GM20000 (cell line): ENCODE measurements around the gene TBC1D2.

ENCODE experiments used
- DNase-seq: peaks from one replicate; pipeline ENCODE4 v3.0.0; 2012; ENCODE audit warnings: low spot score
- CTCF ChIP-seq: IDR thresholded peaks from 2 replicates; pipeline ENCODE4 v1.5.1; 2012; ENCODE audit warnings: mild to moderate bottlenecking, control low read depth; ENCODE audit errors: extremely low read depth, missing control alignments

The TBC1D2 gene

GRCh38 chr9:98249771-98250170 is 5.7 kb downstream of the TBC1D2 start:
- no peak for DNase-seq
- TF ChIP-seq CTCF: no peak

DNA sequence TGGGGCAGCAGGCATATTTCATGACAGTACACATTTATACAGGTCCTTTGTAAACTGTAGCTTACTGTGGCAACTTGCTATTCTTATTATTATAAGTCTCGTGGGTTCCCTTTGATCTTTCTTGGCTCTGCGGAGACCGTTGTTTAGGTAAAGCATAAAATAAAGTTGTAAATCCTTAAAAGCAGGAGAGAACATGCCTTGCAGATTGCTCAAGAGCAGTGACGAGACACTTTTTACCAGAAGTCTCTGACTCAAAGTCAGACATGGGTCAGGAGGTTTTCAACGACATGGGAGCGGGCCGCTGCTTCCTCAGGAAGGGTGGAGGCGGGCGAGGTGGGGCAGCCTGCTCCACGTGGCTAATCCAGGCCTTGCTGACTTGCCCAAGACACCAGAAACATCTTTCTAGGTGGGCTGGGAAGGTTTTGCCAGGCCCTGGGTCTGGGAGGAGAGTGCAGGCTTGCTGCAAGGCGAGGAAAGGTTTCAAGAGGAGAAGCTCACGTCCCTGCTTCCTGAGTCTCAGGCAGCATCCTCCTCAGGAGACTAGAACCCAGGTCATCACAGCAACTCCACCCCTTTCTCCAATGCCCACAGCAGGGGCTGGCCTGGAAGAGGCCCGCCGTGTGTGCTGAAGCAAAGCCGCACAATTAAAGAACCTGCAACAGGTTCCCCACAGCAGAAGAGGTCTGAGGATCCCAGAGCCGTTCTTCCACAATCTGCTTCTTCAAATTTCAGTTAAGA is 6.5 kb downstream of the TBC1D2 start:
- no peak for DNase-seq
- TF ChIP-seq CTCF: no peak

DNA sequence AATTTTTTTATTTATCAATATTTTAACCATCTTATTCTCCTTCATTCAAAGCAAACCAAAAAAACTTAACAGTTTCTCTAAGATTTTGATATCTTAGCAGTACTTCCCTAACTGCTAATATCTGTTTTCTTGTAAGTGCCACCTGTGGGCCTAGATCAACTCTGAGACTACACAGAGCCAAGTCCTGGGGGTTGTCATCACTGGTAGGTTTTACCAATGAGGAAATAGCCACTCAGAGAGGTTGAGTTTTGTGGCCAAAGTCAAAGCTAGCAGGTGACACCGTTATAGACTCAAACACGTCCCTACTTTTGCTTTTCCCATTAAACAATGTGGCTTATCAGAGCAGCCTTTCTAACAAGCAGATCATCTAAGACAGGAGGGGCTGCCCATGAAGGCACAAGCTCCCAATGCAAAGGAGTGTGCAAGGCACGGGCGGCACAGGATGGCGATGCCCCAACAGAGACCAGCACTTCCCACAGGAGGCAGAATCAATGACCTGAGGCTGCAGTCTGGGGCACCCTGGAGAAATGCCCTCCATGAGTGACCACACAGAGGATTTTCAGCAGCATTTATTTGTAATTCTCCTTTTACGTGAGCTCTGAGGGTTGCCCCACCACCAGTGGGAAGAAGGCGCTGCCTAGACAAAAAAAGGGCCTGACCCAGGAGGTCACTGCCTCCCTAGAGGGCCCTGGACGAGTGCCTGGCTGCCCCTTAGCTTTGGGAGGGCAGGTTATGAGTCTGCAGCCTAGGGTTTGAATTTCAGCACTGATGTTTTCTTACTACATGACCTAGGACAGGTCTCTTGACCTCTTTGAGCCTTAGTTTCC is 7.4 kb downstream of the TBC1D2 start:
- no peak for TF ChIP-seq CTCF

DNA sequence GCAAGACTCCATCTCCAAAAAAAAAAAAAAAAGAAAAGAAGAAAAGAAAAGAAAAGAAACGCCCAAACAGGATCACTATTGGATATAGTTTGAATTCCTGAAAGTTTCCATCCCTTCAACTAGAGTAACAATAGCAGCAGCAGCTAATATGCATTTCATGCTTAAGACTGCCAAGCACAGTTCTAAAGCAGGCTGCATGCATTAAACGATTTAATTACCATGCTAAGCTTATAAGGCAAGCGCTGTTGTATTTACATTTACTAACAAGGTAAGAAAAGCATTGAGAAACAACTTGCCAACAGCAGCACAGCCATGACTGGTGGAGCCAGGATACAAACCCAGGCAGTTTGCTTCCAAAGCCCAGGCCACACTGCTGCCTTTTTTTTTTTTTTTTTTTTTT is 13.0 kb downstream of the TBC1D2 start:
- TF ChIP-seq CTCF: no peak
- DNase-seq: no peak

More for the DNA sequence above, 7.4 kb downstream of the TBC1D2 start:
- DNase-seq: no peak

- no peak for TF ChIP-seq CTCF
- no peak for DNase-seq
Observed at GRCh38 chr9:98241357-98242300, 13.8 kb downstream of the TBC1D2 start.

DNA sequence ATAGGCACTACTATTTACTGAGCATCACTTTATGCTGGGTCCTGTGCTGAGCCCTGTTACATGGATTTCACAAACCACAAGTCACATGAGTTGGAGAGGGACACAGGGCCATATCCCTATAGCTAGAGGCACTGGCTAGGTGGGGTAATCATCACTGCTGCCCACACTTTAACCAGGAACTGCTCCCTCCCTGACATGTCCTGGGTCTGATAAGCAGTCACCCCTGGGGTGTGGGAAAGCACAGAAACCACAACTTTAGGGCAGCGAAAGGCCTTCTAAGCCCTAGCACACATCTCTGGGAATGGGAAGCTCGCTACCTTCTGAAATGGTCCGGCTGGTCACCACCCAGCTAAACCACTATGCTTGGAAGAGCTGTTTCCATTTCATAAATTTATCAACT is 15.0 kb downstream of the TBC1D2 start:
- no peak for TF ChIP-seq CTCF
- no peak for DNase-seq
